ENCODE measurements around the gene POLDIP3.
A peak's percentile ranks its signal among the peaks of the same experiment; 100 is the strongest.

The POLDIP3 gene, protein sequence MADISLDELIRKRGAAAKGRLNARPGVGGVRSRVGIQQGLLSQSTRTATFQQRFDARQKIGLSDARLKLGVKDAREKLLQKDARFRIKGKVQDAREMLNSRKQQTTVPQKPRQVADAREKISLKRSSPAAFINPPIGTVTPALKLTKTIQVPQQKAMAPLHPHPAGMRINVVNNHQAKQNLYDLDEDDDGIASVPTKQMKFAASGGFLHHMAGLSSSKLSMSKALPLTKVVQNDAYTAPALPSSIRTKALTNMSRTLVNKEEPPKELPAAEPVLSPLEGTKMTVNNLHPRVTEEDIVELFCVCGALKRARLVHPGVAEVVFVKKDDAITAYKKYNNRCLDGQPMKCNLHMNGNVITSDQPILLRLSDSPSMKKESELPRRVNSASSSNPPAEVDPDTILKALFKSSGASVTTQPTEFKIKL

GRCh38 chr22:42614312-42615091, at the start of gene POLDIP3:
Gene POLDIP3 (minus strand): TSS chr22:42614883. CDS start chr22:42614857, 26 bp downstream.
- DNase-seq = peak; percentile 95 to 98 (median 98)

DNA sequence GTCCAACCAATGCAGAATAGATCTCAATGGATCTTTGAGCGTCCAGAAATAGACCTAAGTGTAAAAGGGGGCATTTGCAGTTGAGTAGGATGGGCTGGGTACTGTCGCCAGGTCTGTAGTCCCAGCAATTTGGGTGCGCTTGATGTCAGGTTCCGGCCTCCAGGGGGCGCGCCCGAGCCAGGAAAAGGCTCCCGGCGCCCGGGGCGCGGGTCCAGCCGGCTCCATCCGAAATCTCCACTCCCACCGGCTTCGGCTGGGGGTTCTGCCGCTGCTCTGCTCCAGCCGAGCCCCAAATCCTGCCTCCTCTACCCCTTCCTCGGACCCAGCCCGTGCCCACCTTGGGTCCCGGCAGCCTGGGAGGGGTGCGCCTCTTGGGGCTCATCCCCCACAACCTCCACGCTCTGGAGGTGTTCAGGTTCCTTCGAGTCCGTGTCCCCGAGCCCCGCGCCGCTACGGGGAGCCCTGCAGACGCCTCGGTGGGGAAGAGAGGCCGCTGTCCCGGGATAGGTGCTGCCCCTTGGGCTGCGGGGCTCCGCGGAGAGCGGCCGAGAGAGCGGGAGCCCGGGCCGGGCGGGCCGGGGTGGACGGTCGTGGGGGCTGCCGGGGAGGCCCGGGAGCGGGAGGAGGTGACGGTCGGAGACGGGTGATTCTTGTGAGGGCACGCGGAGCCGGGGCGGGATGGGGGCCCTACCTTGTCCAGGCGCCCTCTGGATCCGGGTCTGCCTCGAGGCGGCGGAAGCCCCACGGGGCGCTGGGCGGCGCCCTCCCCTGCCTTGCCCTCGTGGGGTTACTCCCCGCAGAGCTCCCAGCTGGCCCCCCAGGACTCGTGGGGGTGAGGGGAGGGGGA, 47.5 kb upstream of the POLDIP3 start:
- peak; percentile 37 to 84 (median 73) for DNase-seq

- DNase-seq = no peak
Measured at GRCh38 chr22:42656578-42656977, 41.9 kb upstream of the POLDIP3 start.

GRCh38 chr22:42655693-42656092, 41.0 kb upstream of the POLDIP3 start:
- no peak for DNase-seq

DNA sequence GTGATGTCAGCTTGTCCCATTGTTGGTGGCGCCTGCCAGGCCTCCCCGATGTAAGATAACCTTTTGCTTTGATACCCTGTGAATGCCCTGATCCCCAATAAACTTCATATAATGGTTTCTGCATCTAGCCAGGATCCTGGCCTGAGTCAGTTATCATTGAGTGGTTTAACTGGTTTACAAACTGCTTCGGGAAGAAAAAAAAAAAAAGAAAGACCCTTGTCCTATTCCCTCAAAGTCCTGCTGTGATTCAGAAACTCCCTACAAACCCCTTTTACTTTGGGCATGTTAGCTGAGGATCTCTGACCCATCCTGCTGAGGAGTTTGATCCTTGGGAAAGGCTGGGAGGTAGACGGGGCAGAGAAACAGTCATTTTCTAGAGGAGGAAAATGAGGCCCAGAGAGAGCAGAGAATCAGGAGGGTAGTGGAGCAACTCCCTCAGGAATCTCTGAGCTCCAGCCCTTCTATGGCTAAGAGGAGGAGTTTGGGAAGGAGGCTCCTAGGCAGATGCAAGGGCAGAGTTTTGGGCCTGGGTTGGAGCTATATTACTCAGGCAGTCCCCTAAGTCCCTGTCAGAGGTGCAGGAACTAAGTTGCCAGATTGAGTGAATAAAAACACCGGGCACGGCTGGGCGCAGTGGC, 39.9 kb upstream of the POLDIP3 start:
- no peak for DNase-seq

DNA sequence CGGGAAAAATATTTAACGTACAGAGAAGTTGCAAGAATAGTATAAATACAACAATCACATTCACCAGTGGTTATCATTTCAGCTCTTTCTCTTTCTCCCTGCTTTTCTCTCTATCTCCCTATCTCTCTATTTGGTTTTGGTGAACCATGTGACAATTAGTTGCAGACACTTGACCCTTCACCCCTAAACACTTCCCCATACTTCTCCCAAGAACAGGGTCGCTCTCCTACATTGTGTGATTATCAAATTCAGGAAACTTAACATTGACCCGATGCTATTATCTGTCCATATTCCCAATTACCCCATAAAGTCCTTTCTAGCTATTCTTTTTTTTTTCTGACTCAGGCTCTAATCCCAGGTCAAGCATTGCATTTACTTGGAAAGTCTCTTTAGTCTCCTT, 39.3 kb upstream of the POLDIP3 start:
- no peak for DNase-seq

- DNase-seq = no peak
Measured at GRCh38 chr22:42651134-42651533, 36.5 kb upstream of the POLDIP3 start.

DNA sequence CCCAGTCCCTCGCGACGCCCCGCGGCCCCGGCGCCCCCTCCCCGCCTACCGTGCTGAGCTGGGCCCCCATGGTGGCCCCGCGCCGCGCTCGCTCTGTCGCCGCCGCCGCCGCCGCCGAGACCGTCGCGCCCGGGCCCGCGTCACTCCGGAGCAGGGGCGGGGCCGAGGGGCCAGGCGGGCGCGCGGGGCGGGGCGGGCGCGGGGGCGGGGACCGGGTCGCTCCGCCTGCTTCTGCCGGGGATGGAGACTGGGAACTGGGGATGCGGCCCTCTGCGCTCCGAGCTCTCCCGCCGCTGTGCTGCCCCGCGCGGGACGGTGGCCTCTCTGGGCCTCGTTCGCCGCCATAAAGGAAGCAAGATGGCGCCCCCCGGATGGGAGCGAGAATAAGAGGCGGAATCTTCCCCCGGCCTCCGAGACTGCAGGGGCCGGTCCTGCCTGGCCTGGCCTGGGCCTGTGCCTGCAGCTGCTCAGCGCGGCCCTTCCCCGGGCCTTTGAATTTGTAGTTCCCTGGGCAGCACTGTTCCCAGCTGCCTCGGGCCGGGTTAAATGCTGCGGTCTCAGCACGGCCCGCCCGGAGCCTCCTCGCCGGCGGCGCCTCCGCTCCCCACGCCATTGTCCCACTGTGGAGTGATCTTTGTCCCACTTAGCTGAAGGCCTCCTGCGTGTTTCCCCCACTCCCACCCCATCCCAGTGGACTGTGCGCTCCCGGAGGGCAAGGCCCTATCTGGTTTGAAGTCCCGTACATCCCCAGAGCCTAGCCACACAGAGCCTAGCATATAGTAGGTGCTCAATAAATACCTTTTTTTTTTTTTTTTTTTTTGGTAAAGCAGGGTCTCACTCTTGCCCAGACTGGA, 34.8 kb upstream of the POLDIP3 start, which contains the start of gene CYB5R3:
Gene CYB5R3, minus strand, starts transcription at position 147 of the 854 bp plus-strand sequence. Its CDS starts 77 bp downstream, at position 70.
- DNase-seq = peak; percentile 61 to 88 (median 76)

GRCh38 chr22:42648368-42649245, 33.9 kb upstream of the POLDIP3 start:
- DNase-seq = peak in 3 of 6 experiments; percentile 52 to 65 (median 54)

DNA sequence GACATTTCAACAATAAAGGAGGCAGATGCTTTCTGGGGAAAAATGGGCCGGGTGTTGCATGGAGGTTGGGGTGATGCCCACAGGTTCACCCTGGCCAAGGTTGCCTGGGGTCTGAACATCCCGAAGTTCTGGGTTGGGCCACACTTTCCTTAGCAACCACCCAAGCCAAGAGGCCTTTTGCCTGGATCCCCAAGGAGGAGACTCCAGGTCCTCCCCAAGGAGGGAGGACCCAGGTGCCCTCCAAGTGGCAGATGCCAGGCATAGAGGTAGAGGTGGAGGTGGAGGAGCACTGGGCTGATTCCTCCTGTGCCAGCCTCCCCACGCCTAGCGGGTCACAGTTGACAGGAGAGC, 33.3 kb upstream of the POLDIP3 start:
- DNase-seq = no peak

GRCh38 chr22:42646569-42647525, 32.2 kb upstream of the POLDIP3 start:
- no peak for DNase-seq

GRCh38 chr22:42645938-42646568, 31.4 kb upstream of the POLDIP3 start:
- DNase-seq = no peak

DNA sequence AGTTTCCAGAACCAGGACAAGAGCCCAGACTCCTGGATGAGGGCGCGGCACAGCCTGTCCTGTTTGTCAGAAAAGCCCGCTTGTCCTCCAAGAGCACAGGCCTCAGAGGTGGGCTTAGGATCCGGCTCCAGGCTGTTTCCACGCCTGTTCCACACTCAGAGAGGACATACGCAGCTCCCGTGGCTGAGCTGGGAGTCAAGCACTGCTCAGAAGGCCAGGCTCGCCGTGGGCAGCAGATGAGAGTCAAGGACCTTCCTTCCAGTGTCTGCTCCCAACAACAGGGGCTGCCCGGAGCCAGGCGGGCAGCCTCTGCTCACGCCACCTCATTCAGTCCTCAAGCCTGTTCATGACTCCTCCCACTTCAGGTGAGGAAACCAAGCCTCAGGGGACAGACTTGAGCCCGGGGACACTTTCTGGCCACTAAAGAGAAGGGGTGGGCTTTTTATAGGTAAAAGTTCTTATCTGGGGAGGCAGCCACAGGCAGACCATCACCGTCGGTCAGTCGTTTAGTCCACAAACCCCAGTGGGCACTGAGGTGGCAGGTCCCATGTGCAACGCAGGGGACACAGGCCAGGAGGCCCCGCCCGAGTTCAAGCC, 30.8 kb upstream of the POLDIP3 start:
- no peak for DNase-seq

DNA sequence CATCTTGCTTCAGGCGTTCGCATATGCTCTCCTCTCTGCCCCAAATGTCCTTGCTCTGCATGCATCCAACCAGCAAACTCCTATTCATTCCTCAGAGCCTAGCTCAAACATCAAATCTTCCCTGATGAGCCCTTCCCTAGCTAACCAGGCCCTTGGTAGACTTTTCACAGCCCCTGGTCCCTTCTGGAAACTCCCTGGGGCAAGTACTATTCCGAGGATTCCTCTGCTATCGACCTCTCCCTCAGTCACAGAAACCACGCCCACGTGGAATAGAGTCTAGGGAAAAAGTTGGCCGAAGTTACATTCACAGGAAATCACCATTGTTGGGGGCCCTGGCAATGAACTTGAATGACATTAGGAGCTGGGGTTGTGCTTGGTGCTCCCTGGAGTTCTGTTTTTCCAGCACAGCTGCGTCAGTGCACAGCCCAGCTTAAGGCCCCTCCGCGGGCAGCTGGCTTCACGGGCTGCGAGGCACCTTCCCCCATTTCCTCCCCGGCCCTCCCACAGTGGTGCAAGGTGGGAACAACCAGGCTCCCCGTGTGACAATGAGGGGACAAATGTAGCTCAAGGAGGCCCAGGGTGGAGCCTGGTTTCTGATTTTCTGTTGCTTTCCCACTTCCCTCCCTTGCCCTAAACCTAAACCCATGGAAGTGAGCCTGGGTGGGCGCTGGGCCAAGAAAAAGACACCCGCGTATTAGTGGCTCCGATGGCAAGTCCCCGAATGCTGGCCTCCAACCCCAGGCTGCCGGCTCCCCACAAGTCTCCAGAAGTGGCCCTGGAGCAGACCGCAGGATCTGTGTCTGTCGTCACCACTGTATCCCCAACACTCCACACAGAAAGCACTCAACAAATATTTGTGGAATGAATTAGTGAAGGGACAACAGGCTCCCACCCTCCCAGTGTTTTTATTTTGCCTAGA, 30.0 kb upstream of the POLDIP3 start:
- no peak for DNase-seq

DNA sequence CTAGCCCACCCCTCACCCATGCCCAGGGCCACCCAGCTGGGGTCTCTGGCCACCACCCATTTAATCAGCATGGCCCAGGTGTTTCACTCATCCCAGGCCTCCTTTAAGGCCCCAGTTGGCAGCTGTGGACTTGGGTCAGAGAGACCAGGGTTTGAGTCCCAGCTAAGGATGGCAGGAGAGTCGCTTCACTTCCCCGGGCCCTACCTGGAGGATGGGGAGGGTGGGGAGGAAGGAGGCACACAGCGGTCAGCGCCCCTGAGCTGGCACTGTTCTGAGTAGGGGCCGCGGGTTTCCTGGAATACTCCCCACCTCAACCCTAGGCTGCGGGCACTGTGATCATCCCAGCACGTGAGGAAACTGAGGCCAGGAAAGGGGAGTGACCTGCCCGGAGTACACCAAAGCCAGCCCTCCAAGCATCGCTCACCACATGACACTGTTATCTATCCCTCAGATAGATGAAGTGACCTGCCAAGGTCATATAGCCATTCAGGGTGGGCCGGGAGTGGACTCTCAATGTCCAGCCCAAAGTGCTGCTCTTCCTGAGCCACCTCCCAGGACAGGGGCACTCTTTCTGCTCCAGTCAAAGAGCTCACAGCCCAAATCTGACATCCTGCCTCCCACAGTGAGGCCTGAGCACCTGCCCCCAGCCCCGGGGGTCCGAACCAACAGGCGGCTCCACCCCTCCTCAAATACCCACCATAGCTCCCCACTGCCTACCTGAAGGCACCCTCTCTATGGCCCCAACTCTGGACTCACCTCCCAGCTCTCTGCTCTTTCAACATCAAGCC, 29.1 kb upstream of the POLDIP3 start:
- no peak for DNase-seq
